ENCODE data around the gene LRRC36.

LRRC36 gene

DNA sequence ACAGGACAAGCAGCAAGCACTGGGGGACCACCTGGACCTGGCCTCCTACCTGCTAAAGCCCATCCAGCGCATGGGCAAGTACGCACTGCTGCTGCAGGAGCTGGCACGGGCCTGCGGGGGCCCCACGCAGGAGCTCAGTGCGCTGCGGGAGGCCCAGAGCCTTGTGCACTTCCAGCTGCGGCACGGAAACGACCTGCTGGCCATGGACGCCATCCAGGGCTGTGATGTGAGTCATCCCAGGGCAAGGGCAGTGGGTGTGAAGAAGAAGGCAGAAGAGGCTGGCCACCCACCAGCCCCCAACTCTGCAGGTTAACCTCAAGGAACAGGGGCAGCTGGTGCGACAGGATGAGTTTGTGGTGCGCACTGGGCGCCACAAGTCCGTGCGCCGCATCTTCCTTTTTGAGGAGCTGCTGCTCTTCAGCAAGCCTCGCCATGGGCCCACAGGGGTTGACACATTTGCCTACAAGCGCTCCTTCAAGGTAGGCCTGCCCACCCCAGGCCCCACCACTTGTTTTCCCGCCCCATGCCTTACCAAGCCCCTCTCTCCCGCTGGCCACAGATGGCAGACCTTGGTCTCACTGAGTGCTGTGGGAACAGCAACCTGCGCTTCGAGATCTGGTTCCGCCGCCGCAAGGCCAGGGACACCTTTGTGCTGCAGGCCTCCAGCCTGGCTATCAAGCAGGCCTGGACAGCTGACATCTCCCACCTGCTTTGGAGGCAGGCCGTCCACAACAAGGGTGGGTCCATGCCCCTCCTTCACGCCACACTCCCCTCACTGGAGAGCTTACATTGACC is 40.0 kb upstream of the LRRC36 start:
- H3K23ac ChIP-seq (ENCODE audit: low read length): no peak overlapping the region

DNA sequence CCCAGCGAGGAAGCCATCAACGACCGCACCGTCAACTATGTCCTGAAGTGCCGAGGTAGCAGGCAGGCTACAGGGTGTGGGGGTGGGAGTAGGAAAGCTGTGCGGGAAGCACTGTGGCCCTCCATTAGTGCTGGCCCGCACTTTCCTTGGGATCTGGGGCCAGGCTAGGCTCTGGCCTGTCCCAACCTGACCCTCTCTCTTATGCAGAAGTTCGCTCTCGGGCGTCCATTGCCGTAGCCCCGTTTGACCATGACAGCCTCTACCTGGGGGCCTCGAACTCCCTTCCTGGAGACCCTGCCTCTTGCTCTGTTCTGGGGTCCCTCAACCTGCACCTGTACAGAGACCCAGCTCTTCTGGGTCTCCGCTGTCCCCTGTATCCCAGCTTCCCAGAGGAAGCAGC is 38.7 kb upstream of the LRRC36 start:
- no CpG with 5 or more reads among the region's 14 CpGs for WGBS (ENCODE audit: extremely low coverage, insufficient coverage, insufficient read length)
- Histone ChIP-seq H3K18ac (ENCODE audit: low read length) (no peak overlapping the region), H4K12ac (ENCODE audit: low read depth, low read length) (no peak overlapping the region), H3K79me2 (ENCODE audit: control insufficient read depth, insufficient read depth, low read length, poor library complexity) (no peaks in the 10 kb centered on the region), H3K36me3 (ENCODE audit: control insufficient read depth in 1 of 2, insufficient read depth in 2 of 2, low read length in 2 of 2) (no peaks in the 10 kb centered on the region), H3K79me1 (ENCODE audit: low read length) (no peaks in the 10 kb centered on the region), H3K14ac (ENCODE audit: low read length) (no peak overlapping the region), H2BK5ac (ENCODE audit: low read depth, low read length, poor library complexity) (no peak overlapping the region), H3K4me3 (ENCODE audit: low read depth, low read length) (no peak overlapping the region), H3K4me2 (ENCODE audit: low read length) (no peak overlapping the region), H4K8ac (ENCODE audit: low read depth, low read length) (no peak overlapping the region), H3K9ac (ENCODE audit: low read length) (no peak overlapping the region), H2BK120ac (ENCODE audit: insufficient read depth, low read length, poor library complexity) (no peak overlapping the region), H3K4me1 (ENCODE audit: control insufficient read depth in 1 of 2, insufficient read depth in 2 of 2, low read length in 2 of 2) (no peaks in the 10 kb centered on the region), H4K91ac (ENCODE audit: low read depth, low read length) (no peak overlapping the region), H2BK12ac (ENCODE audit: low read length) (no peak overlapping the region), H2AK5ac (ENCODE audit: low read length) (no peak overlapping the region), H3K4ac (ENCODE audit: low read depth, low read length) (no peak overlapping the region), H2AFZ (ENCODE audit: insufficient read depth, low read length, poor library complexity) (no peak overlapping the region), H3K27ac (ENCODE audit: low read depth, low read length) (no peak overlapping the region), H3K23ac (ENCODE audit: low read length) (no peak overlapping the region), H3K9me3 (ENCODE audit: insufficient read depth, low read depth, low read length) (no peaks in the 10 kb centered on the region), H3K27me3 (ENCODE audit: insufficient read depth, low read length) (no peaks in the 10 kb centered on the region)
- DNase-seq: no peak

More for the DNA sequence above, 40.0 kb upstream of the LRRC36 start:
- Histone ChIP-seq H3K18ac (ENCODE audit: low read length) (no peak overlapping the region), H2AK5ac (ENCODE audit: low read length) (no peak overlapping the region), H3K36me3 (ENCODE audit: control insufficient read depth in 1 of 2, insufficient read depth in 2 of 2, low read length in 2 of 2) (no peaks in the 10 kb centered on the region), H3K4me2 (ENCODE audit: low read length) (no peak overlapping the region), H3K4ac (ENCODE audit: low read depth, low read length) (no peak overlapping the region), H3K9ac (ENCODE audit: low read length) (no peak overlapping the region), H4K91ac (ENCODE audit: low read depth, low read length) (no peak overlapping the region), H4K12ac (ENCODE audit: low read depth, low read length) (no peak overlapping the region), H3K79me1 (ENCODE audit: low read length) (no peaks in the 10 kb centered on the region), H3K79me2 (ENCODE audit: control insufficient read depth, insufficient read depth, low read length, poor library complexity) (no peaks in the 10 kb centered on the region), H3K4me1 (ENCODE audit: control insufficient read depth in 1 of 2, insufficient read depth in 2 of 2, low read length in 2 of 2) (no peaks in the 10 kb centered on the region), H4K8ac (ENCODE audit: low read depth, low read length) (no peak overlapping the region), H2BK12ac (ENCODE audit: low read length) (no peak overlapping the region), H2BK5ac (ENCODE audit: low read depth, low read length, poor library complexity) (no peak overlapping the region), H2AFZ (ENCODE audit: insufficient read depth, low read length, poor library complexity) (no peak overlapping the region), H3K27ac (ENCODE audit: low read depth, low read length) (no peak overlapping the region), H2BK120ac (ENCODE audit: insufficient read depth, low read length, poor library complexity) (no peak overlapping the region), H3K27me3 (ENCODE audit: insufficient read depth, low read length) (no peaks in the 10 kb centered on the region), H3K9me3 (ENCODE audit: insufficient read depth, low read depth, low read length) (no peaks in the 10 kb centered on the region), H3K4me3 (ENCODE audit: low read depth, low read length) (no peak overlapping the region), H3K14ac (ENCODE audit: low read length) (no peak overlapping the region)
- WGBS (ENCODE audit: extremely low coverage, insufficient coverage, insufficient read length): no CpG with 5 or more reads among the region's 28 CpGs
- DNase-seq: no peak

DNA sequence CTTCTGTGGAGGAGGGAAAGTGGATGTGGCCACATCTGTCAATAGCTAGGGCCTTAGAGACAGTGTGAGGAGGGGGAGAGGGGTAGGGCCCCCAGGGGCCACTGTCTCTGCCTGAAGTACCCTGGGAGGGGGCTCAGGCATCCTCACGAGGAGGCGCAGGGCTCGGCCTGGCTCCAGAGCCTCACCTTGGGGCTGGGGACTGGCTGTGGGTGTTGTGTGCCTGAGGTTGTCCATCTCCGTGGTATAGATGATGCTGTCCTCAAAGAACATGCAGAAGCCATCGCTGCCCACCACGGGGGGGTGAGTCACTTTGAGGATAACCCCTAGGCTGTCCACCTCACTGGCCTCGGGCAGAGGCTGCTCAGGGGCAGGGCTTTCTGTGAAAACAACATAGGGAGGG is 35.2 kb upstream of the LRRC36 start:
- no peak overlapping the region for H2AFZ ChIP-seq (ENCODE audit: insufficient read depth, low read length, poor library complexity)
- no peak overlapping the region for H3K4me3 ChIP-seq (ENCODE audit: low read depth, low read length)
- H3K79me1 ChIP-seq (ENCODE audit: low read length): no peaks in the 10 kb centered on the region
- no peak overlapping the region for H4K12ac ChIP-seq (ENCODE audit: low read depth, low read length)
- no peak overlapping the region for H3K23ac ChIP-seq (ENCODE audit: low read length)
- H3K4ac ChIP-seq (ENCODE audit: low read depth, low read length): no peak overlapping the region
- no peak for DNase-seq
- no peak overlapping the region for H4K91ac ChIP-seq (ENCODE audit: low read depth, low read length)
- no peak overlapping the region for H3K9ac ChIP-seq (ENCODE audit: low read length)
- WGBS (ENCODE audit: extremely low coverage, insufficient coverage, insufficient read length): no CpG with 5 or more reads among the region's 7 CpGs
- H3K14ac ChIP-seq (ENCODE audit: low read length): no peak overlapping the region
- H3K27me3 ChIP-seq (ENCODE audit: insufficient read depth, low read length): no peaks in the 10 kb centered on the region
- H3K4me2 ChIP-seq (ENCODE audit: low read length): no peak overlapping the region
- H3K9me3 ChIP-seq (ENCODE audit: insufficient read depth, low read depth, low read length): peaks cover 7% of the 10 kb centered on the region
- H3K79me2 ChIP-seq (ENCODE audit: control insufficient read depth, insufficient read depth, low read length, poor library complexity): no peaks in the 10 kb centered on the region
- H3K36me3 ChIP-seq (ENCODE audit: control insufficient read depth in 1 of 2, insufficient read depth in 2 of 2, low read length in 2 of 2): no peaks in the 10 kb centered on the region
- H3K27ac ChIP-seq (ENCODE audit: low read depth, low read length): no peak overlapping the region
- H2BK120ac ChIP-seq (ENCODE audit: insufficient read depth, low read length, poor library complexity): no peak overlapping the region
- no peak overlapping the region for H4K8ac ChIP-seq (ENCODE audit: low read depth, low read length)
- no peak overlapping the region for H2BK12ac ChIP-seq (ENCODE audit: low read length)
- H3K18ac ChIP-seq (ENCODE audit: low read length): no peak overlapping the region
- H3K4me1 ChIP-seq (ENCODE audit: control insufficient read depth in 1 of 2, insufficient read depth in 2 of 2, low read length in 2 of 2): no peaks in the 10 kb centered on the region
- H2BK5ac ChIP-seq (ENCODE audit: low read depth, low read length, poor library complexity): no peak overlapping the region
- no peak overlapping the region for H2AK5ac ChIP-seq (ENCODE audit: low read length)

DNA sequence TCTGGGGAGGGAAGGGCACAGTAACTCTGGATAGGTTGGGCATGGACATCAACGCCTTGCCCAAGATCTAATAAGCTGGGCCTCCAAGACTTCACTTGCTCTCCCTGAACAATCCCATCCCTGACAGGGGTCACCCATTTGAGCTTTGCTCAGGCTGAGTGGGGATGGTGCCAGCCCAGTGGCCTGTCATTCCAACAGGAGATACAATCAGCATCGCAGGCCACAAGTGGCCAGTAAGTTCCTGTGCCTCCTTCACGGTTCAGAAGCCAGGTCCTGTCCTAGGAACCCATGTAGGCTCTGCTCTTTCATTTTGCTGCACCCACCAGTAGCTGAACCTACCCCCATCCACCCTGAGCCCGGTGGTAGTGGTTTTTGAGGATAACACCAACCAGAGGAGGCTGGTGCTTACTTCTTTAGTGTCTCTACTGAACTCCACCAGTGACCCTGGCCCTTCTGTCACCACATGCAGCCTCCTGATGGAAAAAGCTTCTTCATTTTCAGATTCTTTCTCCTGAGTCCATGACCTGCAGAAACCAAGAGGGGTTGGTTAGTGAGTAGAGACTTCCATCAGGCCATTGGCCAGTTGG is 32.4 kb upstream of the LRRC36 start:
- H3K36me3 ChIP-seq (ENCODE audit: control insufficient read depth in 1 of 2, insufficient read depth in 2 of 2, low read length in 2 of 2): no peaks in the 10 kb centered on the region
- H3K9me3 ChIP-seq (ENCODE audit: insufficient read depth, low read depth, low read length): peaks cover 7% of the 10 kb centered on the region
- H4K8ac ChIP-seq (ENCODE audit: low read depth, low read length): no peak overlapping the region
- H2BK12ac ChIP-seq (ENCODE audit: low read length): no peak overlapping the region
- H3K4me1 ChIP-seq (ENCODE audit: control insufficient read depth in 1 of 2, insufficient read depth in 2 of 2, low read length in 2 of 2): no peaks in the 10 kb centered on the region
- H3K79me1 ChIP-seq (ENCODE audit: low read length): no peaks in the 10 kb centered on the region
- no peaks in the 10 kb centered on the region for H3K27me3 ChIP-seq (ENCODE audit: insufficient read depth, low read length)
- H3K4me2 ChIP-seq (ENCODE audit: low read length): no peak overlapping the region
- H2BK120ac ChIP-seq (ENCODE audit: insufficient read depth, low read length, poor library complexity): no peak overlapping the region
- no peak overlapping the region for H3K4me3 ChIP-seq (ENCODE audit: low read depth, low read length)
- H3K79me2 ChIP-seq (ENCODE audit: control insufficient read depth, insufficient read depth, low read length, poor library complexity): no peaks in the 10 kb centered on the region
- no peak overlapping the region for H3K27ac ChIP-seq (ENCODE audit: low read depth, low read length)
- H2AK5ac ChIP-seq (ENCODE audit: low read length): no peak overlapping the region
- H3K14ac ChIP-seq (ENCODE audit: low read length): no peak overlapping the region
- no peak overlapping the region for H3K4ac ChIP-seq (ENCODE audit: low read depth, low read length)
- H3K9ac ChIP-seq (ENCODE audit: low read length): no peak overlapping the region
- H2AFZ ChIP-seq (ENCODE audit: insufficient read depth, low read length, poor library complexity): no peak overlapping the region
- no peak overlapping the region for H3K18ac ChIP-seq (ENCODE audit: low read length)
- H4K91ac ChIP-seq (ENCODE audit: low read depth, low read length): no peak overlapping the region
- no peak overlapping the region for H3K23ac ChIP-seq (ENCODE audit: low read length)
- no peak overlapping the region for H2BK5ac ChIP-seq (ENCODE audit: low read depth, low read length, poor library complexity)
- DNase-seq: no peak
- H4K12ac ChIP-seq (ENCODE audit: low read depth, low read length): no peak overlapping the region
- no CpG with 5 or more reads among the region's 4 CpGs for WGBS (ENCODE audit: extremely low coverage, insufficient coverage, insufficient read length)

All from trophoblast cell (in vitro differentiated cells and primary cell).